Lung (tissue), 12 donors: ENCODE data around the gene CIBAR2. TPM values are rescaled to one million over a fixed set of nuclear protein-coding genes. Genes with fewer than 3 reads are reported as not detected.

Source experiments
- ATAC-seq: fragments of 200-7000 bp; cut with Tn5 transposase; one replicate; pipeline ENCODE4 v1.9.1; 2020; ENCODE audit warnings: moderate number of reproducible peaks; ENCODE audit not compliant: insufficient read depth, low FRiP score
- DNase-seq, 3 donors: peaks; one replicate each; pipeline ENCODE4 v3.0.0-alpha.2; 2013 to 2017
- H3K27ac ChIP-seq, 2 donors: one replicate each; pipeline ENCODE4 v1.5.1; 2013; ENCODE audit warnings: mild to moderate bottlenecking in 2 of 2, moderate library complexity in 2 of 2, control low read depth in 1 of 2, inconsistent platforms in 1 of 2, low read depth in 1 of 2, low read length in 1 of 2
- H3K27me3 ChIP-seq, 3 donors: one replicate each; pipeline ENCODE4 v1.5.1; 2013; ENCODE audit warnings: low read length in 2 of 3; ENCODE audit not compliant: control insufficient read depth in 3 of 3, insufficient read depth in 3 of 3
- H3K36me3 ChIP-seq, 4 donors: one replicate each; pipeline ENCODE4 v1.5.1; 2013; ENCODE audit warnings: low read length in 4 of 4, mild to moderate bottlenecking in 1 of 4, moderate library complexity in 1 of 4; ENCODE audit not compliant: control insufficient read depth in 4 of 4, insufficient read depth in 4 of 4
- H3K4me1 ChIP-seq, 5 donors: one replicate each; pipeline ENCODE4 v1.5.1; 2013; ENCODE audit warnings: low read length in 5 of 5, mild to moderate bottlenecking in 2 of 5, moderate library complexity in 1 of 5; ENCODE audit not compliant: control insufficient read depth in 5 of 5, insufficient read depth in 5 of 5
- H3K4me3 ChIP-seq: one replicate; pipeline ENCODE4 v1.5.1; 2013; ENCODE audit warnings: mild to moderate bottlenecking, control low read depth, moderate library complexity
- H3K9ac ChIP-seq, 2 donors: one replicate each; pipeline ENCODE4 v1.5.1; 2013; ENCODE audit warnings: low read length in 2 of 2, control low read depth in 1 of 2; ENCODE audit not compliant: insufficient read depth in 1 of 2
- H3K9me3 ChIP-seq, 4 donors: one replicate each; pipeline ENCODE4 v1.5.1; 2013; ENCODE audit warnings: low read length in 3 of 4, mild to moderate bottlenecking in 1 of 4, moderate library complexity in 1 of 4; ENCODE audit not compliant: control insufficient read depth in 4 of 4, insufficient read depth in 3 of 4
- WGBS, 2 donors: extraction: QIAGEN DNeasy Blood & Tissue Kit; methylation state at CpG; one replicate each; pipeline ENCODE4 v1.1.7; 2013; 5-methylcytosine and 5-hydroxymethylcytosine counted together
- polyA plus RNA-seq, 2 donors: library from polyadenylated mRNA; stranded (reverse); fragments of 200-250 nt; gene quantifications; one replicate each; pipeline ENCODE4 v1.2.1, GENCODE V29; 2013
- total RNA-seq, 2 donors: library from RNA; depleted of rRNA in 1 of 2; stranded (reverse); fragments of >200 nt in 1 of 2; gene quantifications; one replicate each; pipeline ENCODE4 v1.2.1, GENCODE V29; 2014 to 2021
- TF ChIP-seq, protein P1 (sequence below): IDR thresholded peaks from 2 replicates; pipeline ENCODE4 v1.5.1; 2012; ENCODE audit warnings: mild to moderate bottlenecking; ENCODE audit errors: control extremely low read depth, extremely low read depth
- donor health status: control.
- donor health status: control.
- donor health status: Bipolar disorder and iron deficiency.
- donor health status: healthy.
- donor health status: DM: yes; HTN: yes; CAD: no.

The CIBAR2 gene
- total and polyA plus RNA-seq, 4 donors: 11.8 to 49.0 (median 18.9) TPM

DNA sequence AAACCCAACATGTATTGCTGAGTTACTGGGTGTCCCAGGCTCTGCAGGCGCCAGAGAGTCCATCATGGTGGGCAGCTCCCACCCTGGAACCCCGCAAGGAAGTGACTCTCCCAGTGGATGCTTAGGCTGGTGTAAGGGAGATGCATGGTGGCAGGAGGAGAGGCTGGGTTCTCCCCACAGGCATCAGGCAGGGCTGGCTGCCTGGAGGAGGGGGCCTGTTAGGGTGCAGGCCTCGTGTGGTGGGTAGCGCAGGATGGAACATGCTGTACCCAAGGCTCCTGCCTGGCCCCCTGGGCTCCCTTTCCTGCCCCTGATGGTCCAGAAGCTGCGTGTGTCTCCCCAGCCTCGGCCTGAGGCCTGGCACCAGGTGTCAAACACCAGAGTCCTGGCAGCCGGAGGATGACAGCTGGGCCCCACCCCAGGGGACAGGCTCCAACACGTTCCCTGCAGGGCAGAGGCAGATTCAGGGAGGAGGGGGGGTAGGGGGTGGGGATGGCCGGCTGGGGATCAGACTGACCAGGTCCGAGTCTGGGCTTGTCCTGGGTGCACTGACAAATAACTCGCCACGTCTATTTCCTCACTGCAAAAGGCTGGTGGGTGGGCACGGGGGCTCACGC, 40.2 kb upstream of the CIBAR2 start:
- no peak overlapping the region for H3K4me3 ChIP-seq
- H3K27ac ChIP-seq: peak overlapping the region in 1 of 2 donors; percentile 7
- TF ChIP-seq, protein P1, sequence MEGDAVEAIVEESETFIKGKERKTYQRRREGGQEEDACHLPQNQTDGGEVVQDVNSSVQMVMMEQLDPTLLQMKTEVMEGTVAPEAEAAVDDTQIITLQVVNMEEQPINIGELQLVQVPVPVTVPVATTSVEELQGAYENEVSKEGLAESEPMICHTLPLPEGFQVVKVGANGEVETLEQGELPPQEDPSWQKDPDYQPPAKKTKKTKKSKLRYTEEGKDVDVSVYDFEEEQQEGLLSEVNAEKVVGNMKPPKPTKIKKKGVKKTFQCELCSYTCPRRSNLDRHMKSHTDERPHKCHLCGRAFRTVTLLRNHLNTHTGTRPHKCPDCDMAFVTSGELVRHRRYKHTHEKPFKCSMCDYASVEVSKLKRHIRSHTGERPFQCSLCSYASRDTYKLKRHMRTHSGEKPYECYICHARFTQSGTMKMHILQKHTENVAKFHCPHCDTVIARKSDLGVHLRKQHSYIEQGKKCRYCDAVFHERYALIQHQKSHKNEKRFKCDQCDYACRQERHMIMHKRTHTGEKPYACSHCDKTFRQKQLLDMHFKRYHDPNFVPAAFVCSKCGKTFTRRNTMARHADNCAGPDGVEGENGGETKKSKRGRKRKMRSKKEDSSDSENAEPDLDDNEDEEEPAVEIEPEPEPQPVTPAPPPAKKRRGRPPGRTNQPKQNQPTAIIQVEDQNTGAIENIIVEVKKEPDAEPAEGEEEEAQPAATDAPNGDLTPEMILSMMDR: no peak
- no peak for DNase-seq
- H3K4me1 ChIP-seq: peaks cover 3 to 21% (median 14%) of the 10 kb centered on the region in 5 donors
- 83 to 91% methylated on average over 14 of the region's 14 CpGs for WGBS, 2 donors
- H3K36me3 ChIP-seq: no peaks in the 10 kb centered on the region
- no peak overlapping the region for H3K9ac ChIP-seq
- H3K9me3 ChIP-seq: no peaks in the 10 kb centered on the region
- no peak for ATAC-seq
- H3K27me3 ChIP-seq: no peaks in the 10 kb centered on the region

DNA sequence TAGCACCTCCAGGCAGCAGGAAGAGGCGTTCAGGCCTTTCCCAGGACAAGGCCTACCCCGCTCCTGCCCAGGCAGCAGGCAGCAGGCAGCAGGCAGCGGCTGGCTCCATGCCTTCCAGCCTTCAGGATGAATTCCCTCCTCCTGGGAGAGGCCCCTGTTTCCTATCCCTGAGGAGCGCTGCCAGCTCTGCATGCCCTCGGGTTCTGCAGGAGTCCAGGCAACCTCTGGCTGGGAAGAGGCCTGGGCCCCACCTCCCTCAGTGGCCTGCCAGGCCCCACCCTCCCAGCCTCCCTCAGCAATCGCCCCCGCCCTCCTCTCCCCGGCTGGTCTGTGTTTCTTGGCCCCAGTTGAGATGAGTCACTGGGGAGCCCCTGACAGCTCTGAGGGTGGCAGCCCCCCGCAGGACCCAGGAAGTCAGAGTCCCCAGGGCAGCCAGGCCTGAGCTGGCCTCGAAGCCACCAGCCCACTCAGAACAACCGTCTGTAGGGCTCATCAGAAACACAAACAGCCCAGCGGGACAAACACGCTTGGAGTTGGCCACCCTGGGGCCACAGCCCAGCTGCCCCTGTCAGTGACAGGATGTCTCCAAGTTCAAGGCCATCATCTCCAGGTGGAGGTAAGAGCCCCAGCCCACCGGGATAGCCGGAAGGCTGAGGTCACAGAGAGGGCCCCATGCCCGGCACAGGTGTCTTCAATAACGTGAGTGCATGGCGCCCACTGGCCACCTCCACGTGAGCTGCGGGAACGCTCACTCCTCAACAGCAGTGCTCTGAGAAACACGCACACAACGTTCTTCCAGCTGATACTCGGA, 39.5 kb upstream of the CIBAR2 start:
- TF ChIP-seq, protein P1: no peak
- H3K4me3 ChIP-seq: no peak overlapping the region
- H3K4me1 ChIP-seq: peaks cover 3 to 22% (median 14%) of the 10 kb centered on the region in 5 donors
- no peaks in the 10 kb centered on the region for H3K27me3 ChIP-seq
- WGBS, 2 donors: 60 to 71% methylated on average over 24 of the region's 24 CpGs
- no peaks in the 10 kb centered on the region for H3K9me3 ChIP-seq
- H3K9ac ChIP-seq: no peak overlapping the region
- no peaks in the 10 kb centered on the region for H3K36me3 ChIP-seq
- peak overlapping the region in 1 of 2 donors; percentile 43 for H3K27ac ChIP-seq
- DNase-seq (peak; percentile 74 to 80 (median 75)), ATAC-seq (peak; percentile 63)

DNA sequence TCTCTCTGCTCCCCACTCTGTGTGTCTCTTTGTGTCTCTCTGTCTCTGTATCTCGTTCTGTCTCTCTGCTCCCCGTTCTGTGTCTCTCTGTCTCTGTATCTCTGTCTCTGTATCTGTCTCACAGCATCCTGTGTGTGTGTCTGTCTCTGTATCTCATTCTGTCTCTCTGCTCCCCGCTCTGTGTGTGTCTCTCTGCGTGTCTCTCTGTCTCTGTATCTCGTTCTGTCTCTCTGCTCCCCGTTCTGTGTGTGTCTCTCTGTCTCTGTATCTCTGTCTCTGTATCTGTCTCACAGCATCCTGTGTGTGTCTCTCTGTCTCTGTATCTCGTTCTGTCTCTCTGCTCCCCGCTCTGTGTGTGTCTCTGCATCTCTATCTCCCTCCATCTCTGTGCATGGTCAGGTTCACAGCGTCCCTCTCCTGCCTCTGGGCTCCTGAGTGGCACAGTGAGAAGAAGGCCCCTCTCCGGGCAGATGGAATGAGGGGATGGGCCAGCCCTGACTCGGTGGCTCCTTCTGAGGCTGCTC, 38.9 kb upstream of the CIBAR2 start:
- no peak for ATAC-seq
- TF ChIP-seq, protein P1: no peak
- WGBS, 2 donors: 79 to 80% methylated on average over 11 of the region's 11 CpGs

More for the DNA sequence above, 38.9 kb upstream of the CIBAR2 start:
- DNase-seq: no peak
- H3K4me1 ChIP-seq: peaks cover 3 to 26% (median 14%) of the 10 kb centered on the region in 5 donors
- peak overlapping the region in 1 of 2 donors; percentile 24 for H3K9ac ChIP-seq
- peak overlapping the region in 1 of 2 donors; percentile 43 for H3K27ac ChIP-seq
- no peaks in the 10 kb centered on the region for H3K9me3 ChIP-seq
- no peaks in the 10 kb centered on the region for H3K27me3 ChIP-seq
- H3K36me3 ChIP-seq: no peaks in the 10 kb centered on the region
- no peak overlapping the region for H3K4me3 ChIP-seq
